ENCODE results near the gene SYK. TPM values are rescaled to one million over a fixed set of nuclear protein-coding genes. Genes with fewer than 3 reads are reported as not detected.

The SYK gene
- total and polyA plus RNA-seq, 2 donors (not counting 1 experiment from before 2014, with no cell fraction given) = not detected

- Histone ChIP-seq H3K9ac (ENCODE audit: insufficient read depth, low read length) (no peak overlapping the region), H2AFZ (ENCODE audit: low read length) (no peak overlapping the region), H3K9me3 (ENCODE audit: control insufficient read depth, insufficient read depth, low read depth, low read length) (no peaks in the 10 kb centered on the region), H4K20me1 (ENCODE audit: control insufficient read depth, extremely low read depth, insufficient read depth, low read length) (no peaks in the 10 kb centered on the region), H3K27me3 (ENCODE audit: control insufficient read depth, insufficient read depth, low read length) (no peaks in the 10 kb centered on the region), H3K79me2 (ENCODE audit: control insufficient read depth, insufficient read depth, low read length) (no peaks in the 10 kb centered on the region), H3K36me3 (ENCODE audit: control insufficient read depth, insufficient read depth, low read length) (no peaks in the 10 kb centered on the region), H3K4me2 (ENCODE audit: extremely low read depth, insufficient read depth, low read length) (no peak overlapping the region), H3K4me3 (replicated peaks in 1 of 4; ENCODE audit: control extremely low read depth in 1 of 4, insufficient read depth in 1 of 4, low read depth in 3 of 4, low read length in 4 of 4) (no peak overlapping the region), H3K4me1 (ENCODE audit: control insufficient read depth, extremely low read depth, insufficient read depth, low read length) (peaks cover 12% of the 10 kb centered on the region), H3K27ac (ENCODE audit: insufficient read depth, low read length) (no peak overlapping the region)
- no peak for DNase-seq (ENCODE audit: low read depth in 2 of 2)
- no peak for TF ChIP-seq CTCF (conservative IDR thresholded peaks at IDR 0.05 in 1 of 2, IDR thresholded peaks at IDR 0.05 in 1 of 2; ENCODE audit: low read depth in 1 of 2, low read length in 2 of 2)
- no peak for TF ChIP-seq EZH2 (IDR thresholded peaks at IDR 0.05; ENCODE audit: low read length, missing control alignments)
Observed at GRCh38 chr9:90929626-90930025, 128.0 kb downstream of the SYK start.

GRCh38 chr9:90933468-90933867, 131.8 kb downstream of the SYK start:
- H3K9ac ChIP-seq (ENCODE audit: insufficient read depth, low read length) = no peak overlapping the region
- H3K4me3 ChIP-seq (replicated peaks in 1 of 4; ENCODE audit: control extremely low read depth in 1 of 4, insufficient read depth in 1 of 4, low read depth in 3 of 4, low read length in 4 of 4) = no peak overlapping the region
- H3K27me3 ChIP-seq (ENCODE audit: control insufficient read depth, insufficient read depth, low read length) = peaks cover 2% of the 10 kb centered on the region
- H3K9me3 ChIP-seq (ENCODE audit: control insufficient read depth, insufficient read depth, low read depth, low read length) = no peaks in the 10 kb centered on the region
- no peaks in the 10 kb centered on the region for H3K79me2 ChIP-seq (ENCODE audit: control insufficient read depth, insufficient read depth, low read length)
- H3K36me3 ChIP-seq (ENCODE audit: control insufficient read depth, insufficient read depth, low read length) = no peaks in the 10 kb centered on the region
- no peak for TF ChIP-seq EZH2 (IDR thresholded peaks at IDR 0.05; ENCODE audit: low read length, missing control alignments)
- no peak for TF ChIP-seq CTCF (conservative IDR thresholded peaks at IDR 0.05 in 1 of 2, IDR thresholded peaks at IDR 0.05 in 1 of 2; ENCODE audit: low read depth in 1 of 2, low read length in 2 of 2)
- no peak overlapping the region for H2AFZ ChIP-seq (ENCODE audit: low read length)
- H3K4me1 ChIP-seq (ENCODE audit: control insufficient read depth, extremely low read depth, insufficient read depth, low read length) = no peaks in the 10 kb centered on the region
- no peak overlapping the region for H3K27ac ChIP-seq (ENCODE audit: insufficient read depth, low read length)
- no peak overlapping the region for H3K4me2 ChIP-seq (ENCODE audit: extremely low read depth, insufficient read depth, low read length)
- no peaks in the 10 kb centered on the region for H4K20me1 ChIP-seq (ENCODE audit: control insufficient read depth, extremely low read depth, insufficient read depth, low read length)
- DNase-seq (ENCODE audit: low read depth in 2 of 2) = no peak

- TF ChIP-seq EZH2 (IDR thresholded peaks at IDR 0.05; ENCODE audit: low read length, missing control alignments) = no peak
- TF ChIP-seq CTCF (conservative IDR thresholded peaks at IDR 0.05 in 1 of 2, IDR thresholded peaks at IDR 0.05 in 1 of 2; ENCODE audit: low read depth in 1 of 2, low read length in 2 of 2) = no peak
- Histone ChIP-seq H3K4me2 (ENCODE audit: extremely low read depth, insufficient read depth, low read length) (no peak overlapping the region), H3K9me3 (ENCODE audit: control insufficient read depth, insufficient read depth, low read depth, low read length) (no peaks in the 10 kb centered on the region), H3K9ac (ENCODE audit: insufficient read depth, low read length) (no peak overlapping the region), H4K20me1 (ENCODE audit: control insufficient read depth, extremely low read depth, insufficient read depth, low read length) (no peaks in the 10 kb centered on the region), H2AFZ (ENCODE audit: low read length) (no peak overlapping the region), H3K4me3 (replicated peaks in 1 of 4; ENCODE audit: control extremely low read depth in 1 of 4, insufficient read depth in 1 of 4, low read depth in 3 of 4, low read length in 4 of 4) (no peak overlapping the region), H3K27me3 (ENCODE audit: control insufficient read depth, insufficient read depth, low read length) (peaks cover 5% of the 10 kb centered on the region), H3K27ac (ENCODE audit: insufficient read depth, low read length) (no peak overlapping the region), H3K4me1 (ENCODE audit: control insufficient read depth, extremely low read depth, insufficient read depth, low read length) (no peaks in the 10 kb centered on the region), H3K79me2 (ENCODE audit: control insufficient read depth, insufficient read depth, low read length) (no peaks in the 10 kb centered on the region), H3K36me3 (ENCODE audit: control insufficient read depth, insufficient read depth, low read length) (no peaks in the 10 kb centered on the region)
- DNase-seq (ENCODE audit: low read depth in 2 of 2) = no peak
Observed at GRCh38 chr9:90939351-90939750, 137.7 kb downstream of the SYK start.
